ENCODE data around the gene CEACAM19.
A peak's percentile ranks its signal among the peaks of the same experiment; 100 is the strongest.
"Not testable (repeated sequence)": the region's sequence is repeated elsewhere in the genome, so short reads cannot be mapped to it uniquely, and the experiment has no call there.

CEACAM19 gene

DNA sequence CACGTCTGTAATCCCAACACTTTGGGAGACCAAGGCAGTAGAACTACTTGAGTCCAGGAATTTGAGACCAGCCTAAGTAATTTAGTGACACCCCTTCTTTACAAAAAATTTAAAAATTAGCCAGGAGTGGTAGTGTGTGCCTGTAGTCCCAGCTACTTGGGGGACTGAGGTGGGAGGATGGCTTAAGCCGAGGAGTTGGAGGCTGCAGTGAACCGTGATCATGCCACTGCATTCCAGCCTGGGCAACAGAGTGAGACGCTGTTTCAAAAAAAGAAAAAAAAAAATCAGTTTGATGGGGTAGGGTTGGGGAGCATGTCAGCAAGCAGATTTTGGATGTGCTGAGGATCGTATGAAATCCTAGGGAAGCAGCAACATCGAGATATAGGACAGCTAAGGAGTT, 4.2 kb downstream of the CEACAM19 start:
- DNase-seq (ENCODE audit: low read depth) = no peak

DNA sequence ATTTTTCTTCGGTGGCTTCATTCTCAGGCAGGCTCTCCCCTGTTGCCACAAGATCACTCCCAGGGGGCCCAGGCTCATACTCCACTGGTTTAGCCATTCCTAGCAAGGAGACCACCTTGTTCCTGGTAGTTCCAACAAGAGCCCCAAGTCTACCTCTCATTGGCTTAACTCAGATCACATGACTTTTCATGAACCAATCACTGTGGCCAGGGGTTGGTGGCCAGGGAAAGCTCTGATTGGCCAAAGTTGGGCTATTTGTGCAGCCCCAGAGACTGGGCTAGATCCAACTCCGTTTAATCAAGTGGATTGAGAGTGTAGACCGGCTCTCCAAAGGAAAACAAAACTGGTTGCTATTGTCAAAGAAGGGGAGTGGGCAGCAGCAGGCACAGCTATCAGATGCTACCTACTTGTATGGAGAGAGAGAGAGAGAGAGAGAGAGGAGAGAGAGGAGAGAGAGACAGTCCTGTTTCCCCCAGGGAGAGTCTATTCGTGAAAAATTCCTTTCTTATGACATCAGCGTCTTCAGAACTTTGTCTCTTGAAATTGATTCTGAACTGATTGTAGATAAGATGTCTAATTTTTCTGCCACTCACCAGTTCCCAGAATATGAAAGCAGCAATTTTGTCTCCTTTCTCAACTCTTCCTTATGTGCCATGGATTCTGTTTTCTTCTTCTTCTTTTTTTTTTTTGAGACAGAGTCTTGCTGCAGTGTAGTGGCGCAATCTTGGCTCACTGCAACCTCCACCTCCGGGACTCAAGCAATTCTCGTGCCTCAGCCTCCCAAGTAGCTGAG, 5.9 kb downstream of the CEACAM19 start:
- DNase-seq (ENCODE audit: low read depth) = no peak

GRCh38 chr19:44680536-44680935, 9.3 kb downstream of the CEACAM19 start:
- DNase-seq (ENCODE audit: low read depth) = no peak

- DNase-seq (ENCODE audit: low read depth) = no peak
These were observed 10.9 kb downstream of the CEACAM19 start for GRCh38 chr19:44681992-44682790.

- DNase-seq (ENCODE audit: low read depth) = no peak
These were observed 11.5 kb downstream of the CEACAM19 start for GRCh38 chr19:44682807-44683206.

DNA sequence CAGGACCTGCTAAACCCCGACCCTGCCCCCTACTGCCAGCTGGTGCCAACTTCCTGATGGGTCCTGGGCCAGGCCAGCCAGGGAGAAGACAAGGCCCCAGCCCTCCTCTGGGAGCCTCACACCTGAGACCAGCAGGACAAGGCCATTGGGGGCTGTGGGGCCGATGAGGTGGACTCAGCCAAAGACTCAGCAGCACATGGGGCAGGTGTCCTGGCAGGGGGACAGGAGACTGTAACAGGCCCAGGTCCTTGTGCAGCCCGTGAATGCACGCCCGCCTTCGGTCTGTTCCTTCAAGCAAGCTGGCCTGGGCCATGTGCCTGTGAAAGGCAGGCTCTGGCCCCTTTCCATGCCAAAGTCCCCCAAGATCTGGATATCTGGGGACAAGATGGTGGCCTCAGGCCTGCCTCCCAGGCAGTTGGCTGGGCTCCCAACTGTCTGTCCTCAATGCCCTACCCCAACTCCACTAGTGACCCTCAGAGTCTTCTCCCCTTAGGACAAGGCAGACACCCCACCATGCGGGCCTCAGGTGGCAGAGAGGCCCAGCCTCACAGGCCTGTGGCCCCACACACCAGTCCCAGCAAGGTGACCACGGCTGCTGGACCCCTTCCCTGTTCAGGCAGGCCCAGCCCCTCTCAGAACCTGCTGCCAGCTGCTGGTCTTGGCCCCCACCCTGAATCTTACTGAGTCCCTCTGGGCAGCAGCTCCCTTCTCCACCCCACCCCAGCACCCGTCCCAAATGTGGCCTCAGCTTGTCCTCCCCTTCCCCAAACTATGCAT, 12.3 kb downstream of the CEACAM19 start:
- DNase-seq (ENCODE audit: low read depth) = no peak

- not testable (repeated sequence) for DNase-seq (ENCODE audit: low read depth)
These were observed 13.1 kb downstream of the CEACAM19 start for GRCh38 chr19:44684396-44684795.

DNA sequence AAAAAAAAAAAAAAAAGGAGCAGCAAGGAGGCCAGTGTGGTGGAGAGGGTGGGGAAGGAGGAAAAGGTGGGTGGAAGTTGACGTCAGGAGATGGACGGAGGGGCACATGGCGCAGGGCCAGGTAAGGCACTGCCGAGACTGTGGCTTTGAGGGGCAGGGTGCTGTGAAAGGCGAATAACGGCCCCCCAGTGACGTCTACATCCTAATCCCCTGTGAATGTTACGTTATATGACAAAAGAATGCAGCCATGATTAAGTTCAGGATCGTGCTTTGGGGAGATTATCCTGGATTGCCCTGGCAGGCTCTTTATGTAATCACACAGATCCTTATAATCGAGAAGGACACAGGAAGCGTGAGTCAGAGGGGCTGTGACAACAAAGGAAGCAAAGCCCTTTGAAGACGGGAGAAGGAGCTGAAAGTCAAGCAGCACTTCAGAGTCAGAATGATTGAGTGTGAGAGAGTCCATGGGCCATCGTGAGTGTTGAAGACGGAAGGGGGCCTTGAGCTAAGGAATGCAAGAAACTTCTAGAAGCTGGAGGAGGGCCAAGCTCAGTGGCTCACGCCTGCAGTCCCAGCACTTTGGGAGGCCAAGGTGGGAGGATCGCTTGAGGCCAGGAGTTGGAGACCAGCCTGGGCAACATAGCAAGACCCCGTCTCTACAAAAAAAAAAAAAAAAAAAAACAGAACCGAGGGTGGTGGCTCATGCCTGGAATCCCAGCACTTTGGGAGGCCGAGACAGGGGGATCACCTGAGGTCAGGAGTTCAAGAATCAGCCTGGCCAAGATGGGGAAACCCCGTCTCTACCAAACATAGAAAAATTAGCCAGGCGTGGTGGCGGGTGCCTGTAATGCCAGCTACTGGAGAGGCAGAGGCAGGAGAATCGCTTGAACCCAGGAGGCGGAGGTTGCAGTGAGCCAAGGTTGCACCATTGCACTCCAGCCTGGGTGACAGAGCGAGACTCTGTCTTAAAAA, 13.9 kb downstream of the CEACAM19 start:
- DNase-seq (ENCODE audit: low read depth) = no peak

- DNase-seq (ENCODE audit: low read depth) = no peak
These were observed 14.6 kb downstream of the CEACAM19 start for GRCh38 chr19:44685877-44686276.

GRCh38 chr19:44686896-44687295, 15.6 kb downstream of the CEACAM19 start:
- no peak for DNase-seq (ENCODE audit: low read depth)

DNA sequence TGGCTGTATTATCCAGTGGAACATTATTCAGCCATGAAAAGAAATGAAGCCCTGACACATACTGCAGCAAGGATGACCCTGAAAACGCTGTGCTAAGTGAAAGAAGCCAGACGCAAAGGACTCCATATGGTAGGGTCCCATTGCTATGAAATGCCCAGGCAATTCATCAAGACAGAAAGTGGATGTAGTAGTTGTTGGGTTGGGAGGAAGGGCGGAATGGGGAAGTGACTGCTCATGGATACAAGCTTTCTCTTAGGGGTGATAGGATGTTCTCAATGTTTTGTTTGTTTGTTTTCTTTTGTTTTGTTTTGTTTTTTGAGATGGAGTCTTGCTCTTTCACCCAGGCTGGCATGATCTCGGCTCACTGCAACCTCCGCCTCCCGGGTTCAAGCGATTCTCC, 16.6 kb downstream of the CEACAM19 start:
- DNase-seq (ENCODE audit: low read depth) = no peak

DNA sequence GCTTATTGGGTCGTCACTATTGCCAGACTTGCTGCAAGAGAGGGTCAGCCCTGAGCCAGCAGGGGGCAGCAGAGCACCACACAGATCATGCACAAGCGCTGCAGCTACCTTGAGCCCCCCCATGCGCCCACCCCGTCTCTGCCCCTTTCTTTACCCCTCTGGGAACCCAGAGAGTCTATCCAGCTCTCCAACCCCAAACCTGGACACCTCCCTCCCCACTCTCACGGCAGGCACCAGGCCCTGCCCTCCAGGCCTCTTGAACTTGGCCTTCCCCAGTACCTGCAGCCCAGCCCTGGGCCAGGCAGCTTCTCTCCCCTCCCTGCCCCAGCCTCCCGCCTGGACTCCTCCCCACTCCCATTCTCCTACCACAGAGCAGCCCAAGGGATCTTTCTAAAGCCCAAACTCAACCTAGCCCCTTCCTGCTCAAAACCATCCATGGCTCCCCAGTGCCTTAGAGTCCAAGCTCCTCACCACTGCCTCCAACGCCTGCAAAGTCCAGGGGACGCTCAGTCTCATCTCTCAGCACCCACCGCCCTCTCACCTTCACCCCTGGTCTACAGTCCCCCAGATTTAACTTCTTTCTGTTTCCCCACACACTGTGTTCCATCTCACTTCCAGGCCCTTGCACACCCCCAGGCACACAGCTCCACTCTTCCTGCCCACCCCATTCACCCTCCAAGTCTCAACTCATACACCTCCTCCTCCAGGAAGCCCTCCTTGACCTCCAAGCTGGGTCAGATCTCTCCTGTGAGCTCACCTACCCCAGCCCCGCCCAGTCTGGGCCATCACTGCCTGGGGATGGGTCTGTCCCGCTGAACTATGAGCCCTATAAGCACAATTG, 18.2 kb downstream of the CEACAM19 start:
- DNase-seq (ENCODE audit: low read depth) = peak; percentile 69

DNA sequence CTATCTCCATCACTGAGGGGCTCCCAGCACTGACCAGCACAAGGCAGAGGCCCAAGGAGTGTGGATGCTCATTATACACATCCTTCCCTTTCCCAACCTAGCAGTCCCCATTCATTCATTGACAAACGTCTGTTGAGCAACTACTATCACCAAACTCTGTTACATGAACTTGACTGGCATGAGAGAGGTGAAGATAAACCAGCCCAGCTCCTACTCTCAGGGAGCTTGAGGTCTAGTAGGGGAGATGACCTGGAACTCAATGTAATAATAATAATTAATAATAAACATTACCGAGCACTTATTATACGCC, 18.8 kb downstream of the CEACAM19 start:
- DNase-seq (ENCODE audit: low read depth) = no peak

- DNase-seq (ENCODE audit: low read depth) = no peak
These were observed 21.1 kb downstream of the CEACAM19 start for GRCh38 chr19:44692379-44692721.

GRCh38 chr19:44694184-44694579, 22.9 kb downstream of the CEACAM19 start:
- peak; percentile 6 for DNase-seq (ENCODE audit: low read depth)

DNA sequence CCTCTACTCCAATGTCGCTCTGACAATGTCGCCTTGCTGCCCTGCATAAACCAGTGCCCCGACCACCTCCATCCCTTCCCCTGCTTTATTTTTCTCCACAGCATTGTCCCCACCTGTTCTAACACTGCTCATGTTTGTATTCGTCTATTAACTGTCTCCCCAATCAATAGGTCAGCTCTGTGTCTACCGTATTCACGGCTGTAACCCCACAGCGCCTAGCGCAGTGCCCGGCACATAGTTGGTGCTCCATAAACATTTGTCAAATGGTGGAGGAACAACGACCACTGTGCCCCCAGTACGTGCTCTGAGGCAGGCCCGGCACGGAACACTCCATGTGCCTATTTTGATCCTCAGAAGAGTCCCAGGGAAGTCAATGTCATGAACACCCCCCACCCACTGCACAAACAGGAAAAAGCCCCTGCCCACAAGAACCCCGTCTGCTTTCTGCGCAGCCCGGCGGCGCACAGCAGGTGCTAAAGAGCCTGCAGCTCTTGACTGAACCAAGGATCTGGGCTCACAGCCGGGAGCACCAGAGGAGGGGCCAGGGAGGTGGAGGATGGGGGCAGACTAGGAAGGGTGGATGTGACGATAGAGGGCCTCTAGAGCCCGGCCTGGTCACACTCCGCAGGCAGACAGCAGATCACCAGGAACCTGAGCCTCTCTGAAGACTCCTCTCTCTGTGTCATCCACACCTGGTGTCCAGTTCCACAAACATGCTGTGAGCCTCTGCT, 25.8 kb downstream of the CEACAM19 start:
- no peak for DNase-seq (ENCODE audit: low read depth)

DNA sequence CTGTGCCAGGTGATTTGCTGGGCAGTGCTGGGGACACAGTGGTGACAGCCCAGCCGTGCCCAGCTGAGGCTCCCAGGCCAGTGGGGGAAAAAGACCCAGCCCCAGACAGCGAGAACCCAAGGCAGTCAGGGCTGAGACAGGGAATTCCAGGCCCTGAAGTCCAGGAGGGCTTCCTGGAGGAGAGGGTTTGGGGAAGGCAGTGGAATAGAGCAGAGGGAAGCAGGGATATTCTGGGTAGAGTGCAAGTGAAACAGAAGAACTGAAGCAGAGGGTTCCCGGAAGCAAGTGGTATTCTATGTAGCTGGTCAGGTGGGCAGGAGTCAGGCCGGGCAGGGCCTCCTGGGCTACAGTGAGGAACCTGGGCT, 26.4 kb downstream of the CEACAM19 start:
- DNase-seq (ENCODE audit: low read depth) = no peak

- DNase-seq (ENCODE audit: low read depth) = no peak
These were observed 27.4 kb downstream of the CEACAM19 start, which contains the start of gene CEACAM16 for GRCh38 chr19:44698492-44699201. Gene CEACAM16 (plus strand): TSS chr19:44699151. CDS start chr19:44701457, 2,306 bp downstream.

- DNase-seq (ENCODE audit: low read depth) = no peak
These were observed 29.3 kb downstream of the CEACAM19 start for GRCh38 chr19:44700547-44700946.

Data from activated T-helper 9 cell treated with anti-CD3 and anti-CD28 coated beads, Interleukin-2, amount 50 U/mL, for 16 hours (primary cell).